H1 (cell line): ENCODE measurements around the gene DKK3. TPM values are rescaled to one million over a fixed set of nuclear protein-coding genes. Genes with fewer than 3 reads are reported as not detected.

Experiments used
- CTCF ChIA-PET: fragments of 300-600 bp; sonication (Branson Sonifier 250); formaldehyde crosslinking; loops from one replicate; lab custom pipeline; 2021; ENCODE audit not compliant: partially characterized antibody; lab: Charles Lee
- POLR2A ChIA-PET: fragments of 300-600 bp; sonication (Branson Sonifier 250); formaldehyde crosslinking; loops from one replicate; lab custom pipeline; 2021; ENCODE audit warnings: inconsistent platforms; ENCODE audit not compliant: partially characterized antibody; lab: Charles Lee
- DNase-seq, 2 experiments: peaks; one replicate each; pipeline versions ENCODE4 v3.0.0 to v3.0.0-alpha.2; 2010 to 2022; ENCODE audit warnings: low spot score in 2 of 2, low read depth in 1 of 2, mixed read lengths in 1 of 2
- FAIRE-seq: peaks from 2 replicates; lab custom pipeline; 2011; peaks lifted over from hg19 to GRCh38; lab: Jason Lieb, UNC
- H2AFZ ChIP-seq: 2 replicates; pipeline ENCODE4 v1.8.1; 2012; ENCODE audit warnings: low read length, inconsistent platforms
- H2AK5ac ChIP-seq: 2 replicates; pipeline ENCODE4 v1.6.1; 2013; ENCODE audit warnings: low read depth, low read length
- H2BK120ac ChIP-seq: replicated peaks from 2 replicates; pipeline ENCODE3; 2013; ENCODE audit warnings: low read depth, low read length, inconsistent platforms
- H2BK12ac ChIP-seq: 2 replicates; pipeline ENCODE4 v1.6.1; 2013; ENCODE audit warnings: low read depth, low read length
- H2BK15ac ChIP-seq: 2 replicates; pipeline ENCODE4 v1.6.1; 2013; ENCODE audit warnings: low read length
- H2BK20ac ChIP-seq: 2 replicates; pipeline ENCODE4 v1.6.1; 2013; ENCODE audit warnings: low read length
- H2BK5ac ChIP-seq: 2 replicates; pipeline ENCODE4 v1.6.1; 2013; ENCODE audit warnings: low read depth, low read length
- H3K14ac ChIP-seq: 2 replicates; pipeline ENCODE4 v1.6.1; 2013; ENCODE audit warnings: inconsistent platforms; ENCODE audit not compliant: insufficient read length
- H3K18ac ChIP-seq: 2 replicates; pipeline ENCODE4 v1.6.1; 2013; ENCODE audit warnings: low read length; ENCODE audit errors: extremely low read depth
- H3K23ac ChIP-seq: 2 replicates; pipeline ENCODE4 v1.6.1; 2013; ENCODE audit warnings: inconsistent platforms; ENCODE audit not compliant: insufficient read length
- H3K23me2 ChIP-seq: 2 replicates; pipeline ENCODE4 v1.6.1; 2013; ENCODE audit warnings: low read depth, low read length
- H3K27ac ChIP-seq: 2 replicates; pipeline ENCODE4 v1.6.1; 2011; ENCODE audit warnings: low read depth, low read length, inconsistent platforms
- H3K27me3 ChIP-seq, 4 experiments: replicated peaks in 1 of 4; 1 replicate in 1 of 4; 2 replicates in 3 of 4; pipeline versions ENCODE4 v1.6.1 to v1.8.1; 2011 to 2013; ENCODE audit warnings: low read length in 3 of 4, mild to moderate bottlenecking in 3 of 4, inconsistent platforms in 2 of 4, mixed read lengths in 2 of 4, moderate library complexity in 1 of 4; ENCODE audit not compliant: control insufficient read depth in 3 of 4, insufficient read depth in 3 of 4; ENCODE audit errors: extremely low read depth in 1 of 4
- H3K36me3 ChIP-seq, 4 experiments: 2 replicates each; pipeline versions ENCODE4 v1.6.1 to v1.8.1; 2011 to 2013; ENCODE audit warnings: mild to moderate bottlenecking in 4 of 4, low read length in 3 of 4, moderate library complexity in 2 of 4, control low read depth in 1 of 4, inconsistent platforms in 1 of 4; ENCODE audit not compliant: insufficient read depth in 4 of 4, control insufficient read depth in 2 of 4
- H3K4ac ChIP-seq: replicated peaks from 2 replicates; pipeline ENCODE3; 2013; ENCODE audit warnings: low read length, low read depth, mixed read lengths, inconsistent platforms; ENCODE audit not compliant: insufficient read length
- H3K4me1 ChIP-seq, 4 experiments: replicated peaks in 1 of 4; 1 replicate in 1 of 4; 2 replicates in 3 of 4; pipeline versions ENCODE4 v1.6.1 to v1.8.1; 2011 to 2013; ENCODE audit warnings: low read length in 3 of 4, inconsistent platforms in 2 of 4, mixed read lengths in 1 of 4; ENCODE audit not compliant: insufficient read depth in 4 of 4, control insufficient read depth in 3 of 4
- H3K4me2 ChIP-seq, 2 experiments: 2 replicates each; pipeline versions ENCODE4 v1.6.1 to v1.8.1; 2011 to 2013; ENCODE audit warnings: low read depth in 2 of 2, low read length in 2 of 2, control low read depth in 1 of 2, inconsistent platforms in 1 of 2, mild to moderate bottlenecking in 1 of 2; ENCODE audit not compliant: insufficient read depth in 1 of 2
- H3K4me3 ChIP-seq, 4 experiments: fragments of 200-600, 300-600 bp in 1 of 4; sonication (generic), shearing (Covaris generic), sonication (Bioruptor Twin) in 1 of 4; 2 replicates each; pipeline versions ENCODE4 v1.5.1 to v1.8.1; 2011 to 2016; ENCODE audit warnings: low read length in 4 of 4, low read depth in 3 of 4, control low read depth in 2 of 4, inconsistent platforms in 2 of 4, mild to moderate bottlenecking in 2 of 4, mixed read lengths in 1 of 4, moderate library complexity in 1 of 4; ENCODE audit not compliant: insufficient read depth in 2 of 4; ENCODE audit errors: extremely low read depth in 1 of 4
- H3K56ac ChIP-seq: replicated peaks from 2 replicates; pipeline ENCODE3; 2013; ENCODE audit warnings: low read depth, mild to moderate bottlenecking, mixed read lengths, low read length, inconsistent platforms; ENCODE audit not compliant: insufficient read length
- H3K79me1 ChIP-seq: 2 replicates; pipeline ENCODE4 v1.6.1; 2013; ENCODE audit warnings: low read depth, low read length, control low read depth
- H3K79me2 ChIP-seq, 2 experiments: 2 replicates each; pipeline versions ENCODE4 v1.6.1 to v1.8.1; 2012 to 2013; ENCODE audit warnings: low read length in 2 of 2, mild to moderate bottlenecking in 2 of 2, inconsistent platforms in 1 of 2; ENCODE audit not compliant: insufficient read depth in 2 of 2, control insufficient read depth in 1 of 2
- H3K9ac ChIP-seq, 4 experiments: replicated peaks in 1 of 4; 1 replicate in 1 of 4; 2 replicates in 3 of 4; pipeline versions ENCODE4 v1.6.1 to v1.8.1; 2011 to 2013; ENCODE audit warnings: low read depth in 3 of 4, low read length in 3 of 4, control low read depth in 2 of 4, mild to moderate bottlenecking in 2 of 4, moderate library complexity in 2 of 4, inconsistent platforms in 1 of 4; ENCODE audit errors: extremely low read depth in 1 of 4
- H3K9me3 ChIP-seq, 2 experiments: 2 replicates each; pipeline versions ENCODE4 v1.6.1 to v1.8.1; 2012 to 2013; ENCODE audit warnings: mild to moderate bottlenecking in 2 of 2, moderate library complexity in 2 of 2, control low read depth in 1 of 2, inconsistent platforms in 1 of 2, low read depth in 1 of 2, low read length in 1 of 2, mixed read lengths in 1 of 2; ENCODE audit not compliant: insufficient read depth in 2 of 2
- H4K20me1 ChIP-seq, 2 experiments: replicated peaks in 1 of 2; 2 replicates each; pipeline versions ENCODE3 to v1.8.1; 2011 to 2013; ENCODE audit warnings: inconsistent platforms in 2 of 2, low read length in 2 of 2, mild to moderate bottlenecking in 1 of 2; ENCODE audit not compliant: insufficient read depth in 2 of 2, control insufficient read depth in 1 of 2
- H4K5ac ChIP-seq: 2 replicates; pipeline ENCODE4 v1.6.1; 2013; ENCODE audit warnings: low read length, low read depth, mixed read lengths, inconsistent platforms; ENCODE audit not compliant: insufficient read length
- H4K8ac ChIP-seq: 2 replicates; pipeline ENCODE4 v1.8.0; 2013; ENCODE audit warnings: mild to moderate bottlenecking, moderate library complexity, low read length, inconsistent platforms; ENCODE audit not compliant: insufficient read depth; ENCODE audit errors: extremely low read depth
- H4K91ac ChIP-seq: replicated peaks from 2 replicates; pipeline ENCODE3; 2013; ENCODE audit warnings: low read length, mixed read lengths, inconsistent platforms; ENCODE audit not compliant: insufficient read length
- EZH2 ChIP-seq: fragments of 200-600 bp; sonication (generic); IDR thresholded peaks from 2 replicates; pipeline ENCODE4 v1.7.1; 2012; ENCODE audit warnings: low read depth, mild to moderate bottlenecking, moderate library complexity, low read length, inconsistent platforms; ENCODE audit not compliant: severe bottlenecking
- GTF2F1 ChIP-seq: IDR thresholded peaks from 2 replicates; pipeline ENCODE4 v1.6.1; 2012; ENCODE audit warnings: low read depth, low read length, improper control_type of control experiment, borderline replicate concordance
- WGBS, 2 experiments: shearing (Covaris generic) in 1 of 2; methylation state at CpG; one replicate each; pipeline versions ENCODE4 v1.1.6 to v1.1.7; 2013 to 2015; ENCODE audit warnings: low lambda C conversion rate in 2 of 2, mixed read lengths in 2 of 2, inconsistent platforms in 1 of 2, low coverage in 1 of 2, missing lambda C conversion rate in 1 of 2; ENCODE audit not compliant: insufficient replicate concordance in 2 of 2, insufficient coverage in 1 of 2, insufficient read length in 1 of 2; ENCODE audit errors: extremely low coverage in 1 of 2, missing lambda C conversion rate in 1 of 2; 5-methylcytosine and 5-hydroxymethylcytosine counted together
- polyA plus RNA-seq, 7 experiments: library from polyadenylated mRNA; depleted of rRNA in 3 of 7; stranded (reverse) in 5 of 7; unstranded in 2 of 7; fragments of >200 nt in 5 of 7; fragments of 200-250 nt in 2 of 7; gene quantifications; 1 replicate in 5 of 7; 2 replicates in 1 of 7; 4 replicates in 1 of 7; pipeline versions ENCODE4 v1.2.1 to v1.2.3, GENCODE V29; 2011 to 2013; ENCODE audit warnings: missing spikeins in 2 of 7, mixed read lengths in 2 of 7
- total RNA-seq: library from RNA; stranded (reverse); fragmentation: NEBNext Ultra II Directional; extraction: Animal tissue kit (Norgen Biotek cat#: 25700); gene quantifications from 2 replicates; pipeline ENCODE4 v1.2.1, GENCODE V29; 2021

DKK3 gene
- total and polyA plus RNA-seq, 2 of the 8 experiments (the other 6 are each of a cell fraction or from before 2014, with no cell fraction given), result 30.0 to 40.1 TPM

- no peak for FAIRE-seq
- TF ChIP-seq GTF2F1 (no peak), EZH2 (no peak)
These were observed 11.9 kb downstream of the DKK3 start for GRCh38 chr11:11996321-11997048.

More at GRCh38 chr11:11996321-11997048, 11.9 kb downstream of the DKK3 start:
- Histone ChIP-seq H3K14ac (no peak overlapping the region), H3K4me2 (no peak overlapping the region), H3K27ac (no peak overlapping the region), H3K9me3 (no peaks in the 10 kb centered on the region), H2AK5ac (no peak overlapping the region), H3K27me3 (no peaks in the 10 kb centered on the region), H2BK120ac (no peak overlapping the region), H3K56ac (no peak overlapping the region), H3K23me2 (no peaks in the 10 kb centered on the region), H4K20me1 (no peaks in the 10 kb centered on the region), H4K8ac (no peak overlapping the region), H3K23ac (no peak overlapping the region), H2BK20ac (no peak overlapping the region), H2BK12ac (no peak overlapping the region), H4K5ac (no peak overlapping the region), H3K79me2 (no peaks in the 10 kb centered on the region), H2BK15ac (no peak overlapping the region), H4K91ac (no peak overlapping the region), H3K79me1 (no peaks in the 10 kb centered on the region), H3K4me3 (no peak overlapping the region), H2BK5ac (no peak overlapping the region), H3K18ac (no peak overlapping the region), H2AFZ (no peak overlapping the region), H3K9ac (no peak overlapping the region), H3K4ac (no peak overlapping the region), H3K4me1 (no peaks in the 10 kb centered on the region), H3K36me3 (peaks cover 3 to 12% (median 10%) of the 10 kb centered on the region in 4 experiments; a peak in 7 of 8 replicates)
- WGBS, 2 experiments, result 85% methylated on average over 11 of the region's 11 CpGs; no CpG with 5 or more reads in 1 of the 2 experiments
- ChIA-PET CTCF (interaction anchor here (0.9 to 1.9 kb wide), 4 partner anchors 10 to 48 kb away, joined by 3 to 8 read pairs (median 4); no protein-coding TSS in a partner anchor), POLR2A (no interaction called here)
- no peak for DNase-seq
